ENCODE measurements around the gene PTX3. TPM values are rescaled to one million over a fixed set of nuclear protein-coding genes. Genes with fewer than 3 reads are reported as not detected.

PTX3 gene
- total and polyA plus RNA-seq, 10 of the 15 experiments (the other 5 are each of a cell fraction or from before 2014, with no cell fraction given), result 0.03 to 0.11 (median 0.06) TPM; not detected in 7

- TF ChIP-seq MEF2A (IDR thresholded peaks at IDR 0.05; ENCODE audit: insufficient read depth, low read depth, low read length), result no peak
- TF ChIP-seq SMARCA5 (IDR thresholded peaks at IDR 0.05), result no peak
- TF ChIP-seq CREM (IDR thresholded peaks at IDR 0.05; ENCODE audit: low read depth), result no peak
- TF ChIP-seq ATF2 (IDR thresholded peaks at IDR 0.05; ENCODE audit: low read length), result no peak
- TF ChIP-seq ZNF24 (IDR thresholded peaks at IDR 0.05), result no peak
- TF ChIP-seq PKNOX1 (IDR thresholded peaks at IDR 0.05), result no peak
These were observed 48.8 kb upstream of the PTX3 start (continued) for GRCh38 chr3:157387708-157388435.

- no peaks in the 10 kb centered on the region for H3K9me3 ChIP-seq (replicated peaks; ENCODE audit: control insufficient read depth, insufficient read depth, low read length)
- no peak overlapping the region for H3K4me3 ChIP-seq
- RAD21 ChIA-PET (ENCODE audit: unreplicated experiment), result no interaction called here
- SMC1A ChIA-PET (ENCODE audit: uncharacterized antibody, unreplicated experiment), result no interaction called here
- no peak for TF ChIP-seq CTCF (IDR thresholded peaks at IDR 0.05 in 2 of 3, conservative IDR thresholded peaks at IDR 0.05 in 1 of 3; ENCODE audit: control insufficient read depth in 2 of 3, extremely low read depth in 1 of 3, insufficient read depth in 1 of 3, low read depth in 3 of 3, low read length in 3 of 3)
- no peaks in the 10 kb centered on the region for H3K36me3 ChIP-seq (ENCODE audit: control insufficient read depth in 2 of 2, insufficient read depth in 2 of 2, low read length in 1 of 2)
- CTCF ChIA-PET, result no interaction called here
- in situ Hi-C loops (cut with MboI) (no loop called here), intact Hi-C loops (cut with micrococcal nuclease; ENCODE audit: unreplicated experiment) (no loop called here)
- no peaks in the 10 kb centered on the region for H4K20me1 ChIP-seq (ENCODE audit: control insufficient read depth, insufficient read depth)
- H3K27ac ChIP-seq (ENCODE audit: control insufficient read depth, insufficient read depth), result no peak overlapping the region
- no peaks in the 10 kb centered on the region for H3K27me3 ChIP-seq (replicated peaks in 1 of 2; ENCODE audit: control insufficient read depth in 2 of 2, insufficient read depth in 2 of 2, low read length in 1 of 2)
- H3K4me1 ChIP-seq (ENCODE audit: control insufficient read depth, insufficient read depth, low read length), result no peaks in the 10 kb centered on the region
- POLR2A ChIA-PET, result no interaction called here
- no peak for ATAC-seq
- no peak overlapping the region for H3K9ac ChIP-seq (ENCODE audit: control insufficient read depth, insufficient read depth, low read length)
- no peaks in the 10 kb centered on the region for H3K79me2 ChIP-seq (ENCODE audit: control insufficient read depth, insufficient read depth, low read length)
- no peak overlapping the region for H2AFZ ChIP-seq (ENCODE audit: control insufficient read depth, low read depth, low read length)
- no peak for DNase-seq (ENCODE audit: low read depth, low spot score)
- H3K4me2 ChIP-seq (ENCODE audit: control insufficient read depth, insufficient read depth), result no peak overlapping the region
- FAIRE-seq, result no peak
- no TSS peak for BruUV-seq (replicated peaks)
These were observed 47.7 kb upstream of the PTX3 start for GRCh38 chr3:157388976-157389375.
